DMS 273 (cell line): ENCODE results near the gene SCGB3A2.
A peak's percentile ranks its signal among the peaks of the same experiment; 100 is the strongest.

Experiments
- DNase-seq: peaks from one replicate; lab custom pipeline; 2025; ENCODE audit not compliant: unreplicated experiment; lab: John Stamatoyannopoulos, UW

Gene SCGB3A2

DNA sequence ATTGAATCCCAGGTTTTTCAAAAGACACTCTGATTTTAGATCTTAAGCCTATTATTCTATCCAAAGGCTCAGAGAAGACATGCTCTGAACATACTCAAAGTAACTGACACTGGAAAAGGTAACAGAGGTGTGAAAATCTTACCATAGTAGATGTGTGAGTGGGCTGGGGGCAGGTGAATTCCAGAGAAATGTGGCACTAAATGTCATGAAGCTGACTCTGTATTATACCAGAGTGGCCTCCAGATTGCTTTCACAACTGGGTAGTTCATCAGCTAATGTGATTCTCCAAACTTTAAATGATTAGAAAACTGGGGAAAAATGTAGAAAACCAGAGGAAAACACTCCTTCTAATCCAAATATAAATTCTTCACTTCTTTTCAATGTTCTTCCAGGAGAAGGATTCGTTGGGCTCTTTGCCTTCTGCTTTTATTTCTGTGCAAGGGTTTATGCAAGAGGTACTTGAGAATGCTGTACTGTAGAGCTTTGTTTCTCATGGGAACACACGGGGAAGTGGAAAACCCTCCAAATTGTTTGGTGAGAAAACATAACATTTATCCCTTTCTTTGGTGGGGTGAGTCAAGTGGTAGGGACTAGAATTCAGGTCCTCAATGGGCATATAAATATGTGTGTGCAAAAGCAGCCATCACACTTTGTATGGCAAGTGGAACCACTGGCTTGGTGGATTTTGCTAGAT is at the start of gene SCGB3A2:
Gene SCGB3A2 (plus strand): TSS at position 646 of the 694 bp plus-strand sequence. CDS start 93 bp downstream, outside the sequence.
- DNase-seq, result no peak

GRCh38 chr5:147830035-147830434 is 48.5 kb upstream of the SCGB3A2 start:
- no peak for DNase-seq

- no peak for DNase-seq
These were observed 47.0 kb upstream of the SCGB3A2 start, which contains the start of gene SPINK1 for GRCh38 chr5:147831465-147831864. Gene SPINK1 (minus strand): TSS chr5:147831671. CDS start chr5:147831577, 94 bp downstream.

GRCh38 chr5:147832541-147832940 is 46.0 kb upstream of the SCGB3A2 start:
- no peak for DNase-seq

GRCh38 chr5:147835386-147835798 is 43.1 kb upstream of the SCGB3A2 start:
- DNase-seq, result no peak

- DNase-seq, result no peak
These were observed 42.1 kb upstream of the SCGB3A2 start for GRCh38 chr5:147836439-147836838.

GRCh38 chr5:147842869-147843268 is 35.6 kb upstream of the SCGB3A2 start:
- DNase-seq, result no peak

- no peak for DNase-seq
These were observed 33.7 kb upstream of the SCGB3A2 start for GRCh38 chr5:147844846-147845245.

- DNase-seq, result no peak
These were observed 32.9 kb upstream of the SCGB3A2 start for GRCh38 chr5:147845618-147846017.

DNA sequence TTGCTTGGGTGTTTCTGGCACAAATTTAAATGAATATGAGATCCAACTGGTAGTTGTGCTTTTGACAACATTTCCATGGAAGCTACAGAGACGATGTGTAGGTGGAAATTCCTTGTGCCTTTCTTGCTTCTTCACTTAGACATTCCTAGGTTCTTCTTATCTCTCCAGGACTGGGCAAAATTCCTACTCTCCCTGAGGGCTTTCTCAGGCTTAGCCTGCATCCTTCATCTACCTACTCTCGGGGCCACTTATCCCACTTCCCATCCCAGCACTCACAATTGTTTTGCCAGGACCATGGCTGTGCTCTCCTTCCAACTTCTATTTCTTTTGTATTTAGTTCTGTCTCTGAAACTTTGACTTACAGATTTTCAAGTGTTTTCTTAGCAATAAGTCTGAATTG is 29.3 kb upstream of the SCGB3A2 start:
- DNase-seq, result no peak

DNA sequence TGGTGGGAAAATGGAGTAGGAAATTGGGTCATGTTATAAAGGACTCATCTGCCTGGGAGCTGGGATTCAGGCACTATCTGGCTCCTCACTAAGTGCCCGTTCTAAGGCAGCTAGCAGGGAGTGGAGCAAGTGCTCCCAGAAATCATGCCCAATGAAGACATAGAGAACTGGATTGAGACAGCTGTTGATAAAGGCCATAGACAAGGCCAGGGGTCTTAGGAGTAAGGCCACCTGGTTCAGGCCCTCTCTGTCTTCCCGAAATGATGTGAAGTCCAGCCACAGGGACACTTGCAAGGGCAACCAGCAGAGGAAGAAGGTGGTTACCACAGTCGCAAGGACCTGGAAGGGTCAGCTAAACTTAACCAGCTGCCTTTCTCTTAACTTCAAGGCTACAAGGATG is 26.9 kb upstream of the SCGB3A2 start:
- no peak for DNase-seq

DNA sequence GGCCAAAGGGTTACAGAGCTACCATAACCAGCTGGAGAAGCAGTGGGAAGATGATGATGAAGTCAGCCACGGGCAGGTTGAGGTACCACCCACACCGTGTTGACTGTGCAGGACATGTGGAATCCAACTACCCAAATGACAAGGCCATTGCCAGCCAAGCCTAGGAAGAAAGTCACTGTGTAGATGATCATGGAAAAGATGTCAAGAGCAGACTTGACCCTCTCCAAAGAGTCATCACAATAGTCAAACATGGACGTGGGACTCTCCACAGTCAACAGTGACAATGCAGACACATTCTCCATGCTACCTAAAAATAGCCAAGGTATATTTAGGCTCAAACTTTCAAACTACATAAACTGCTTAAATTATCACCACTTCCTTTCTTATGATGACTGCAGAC is 26.1 kb upstream of the SCGB3A2 start:
- no peak for DNase-seq

DNA sequence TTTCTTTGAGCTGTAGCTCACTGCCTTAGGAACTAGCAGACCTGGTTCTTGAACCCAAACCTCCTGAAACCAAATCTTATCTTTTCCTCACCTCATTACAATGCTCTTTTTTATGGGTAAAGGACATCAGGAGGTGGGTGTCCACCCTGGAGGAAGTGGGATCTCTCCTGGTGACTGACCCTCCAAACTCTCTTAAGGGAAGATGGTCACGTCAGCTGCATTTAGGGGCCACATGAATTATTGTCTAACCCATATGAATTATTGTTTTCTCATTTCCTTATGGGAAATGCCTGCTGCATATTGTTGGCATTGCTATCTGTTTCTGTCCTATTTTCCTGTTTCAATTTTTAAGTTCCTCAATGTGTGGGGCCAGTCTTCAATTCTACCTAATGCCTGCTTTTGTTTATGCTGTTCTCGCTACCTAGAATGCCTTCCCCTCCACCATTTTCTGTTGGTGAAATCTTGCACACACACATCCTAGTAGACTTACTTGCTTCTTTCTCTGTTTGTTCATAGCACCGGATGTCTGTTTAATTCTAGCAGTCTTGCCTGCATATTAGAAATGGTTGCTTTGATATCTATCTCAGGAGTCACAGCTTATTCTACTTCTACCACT is 25.0 kb upstream of the SCGB3A2 start:
- no peak for DNase-seq

GRCh38 chr5:147854331-147854730 is 24.2 kb upstream of the SCGB3A2 start:
- no peak for DNase-seq

DNA sequence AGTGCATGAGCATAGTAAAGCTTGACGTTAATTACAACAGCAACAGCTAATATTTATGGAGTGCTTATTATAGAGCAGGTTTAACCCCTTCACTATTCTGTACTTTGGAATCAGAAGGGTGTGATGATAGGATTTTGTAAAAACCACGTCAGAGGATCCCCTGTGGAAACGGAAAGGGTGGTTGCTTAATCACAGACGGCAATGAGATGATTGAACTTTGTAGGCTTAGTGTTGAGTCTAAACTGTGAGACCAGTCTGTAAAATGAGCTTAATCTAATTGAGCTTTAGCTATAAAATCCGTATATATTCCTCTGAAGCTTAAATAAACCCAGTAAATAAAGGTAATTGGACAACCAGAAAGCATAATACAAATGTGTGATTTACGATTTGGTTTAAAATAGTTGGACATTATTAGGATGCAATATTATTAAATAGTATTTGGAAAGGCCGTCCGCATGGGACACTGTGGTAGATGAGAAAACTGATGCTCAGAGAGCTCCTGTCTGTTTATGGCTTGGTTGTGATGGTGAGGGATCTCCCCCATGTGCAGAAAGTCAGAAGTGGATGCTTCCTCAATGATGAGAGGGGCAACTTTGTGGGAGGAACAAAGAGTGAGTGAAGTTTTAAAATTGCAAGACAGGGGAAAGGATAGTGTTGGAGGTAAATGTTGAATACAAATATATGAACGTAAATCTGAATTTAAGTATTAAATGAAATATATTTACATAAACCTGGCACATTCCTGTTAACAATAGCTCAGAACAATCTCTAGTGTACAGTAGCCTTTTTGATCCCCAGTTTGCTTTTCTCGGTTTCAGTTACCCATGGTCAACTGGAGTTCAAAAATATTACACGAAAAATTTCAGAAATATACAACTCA is 23.4 kb upstream of the SCGB3A2 start:
- DNase-seq, result no peak

- no peak for DNase-seq
These were observed 22.8 kb upstream of the SCGB3A2 start for GRCh38 chr5:147855774-147856069.

DNA sequence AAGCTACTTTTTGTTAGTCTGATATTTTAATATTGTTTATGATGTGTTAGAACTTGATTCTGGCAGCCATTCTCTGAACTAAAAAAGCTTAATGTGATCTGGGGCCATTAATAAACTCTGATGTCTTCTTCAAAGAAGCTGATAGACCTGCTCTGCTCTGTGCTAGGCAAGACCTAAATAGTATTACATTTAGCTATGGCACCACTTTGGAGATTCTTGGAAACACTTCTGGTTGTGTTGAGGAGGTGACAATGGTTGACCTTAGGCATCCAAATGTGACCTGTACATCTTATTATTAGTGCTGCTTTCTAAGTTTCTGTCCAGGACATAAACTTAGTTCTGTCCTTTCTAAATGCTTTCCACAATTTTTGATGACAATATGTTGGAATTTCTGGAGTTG is 21.7 kb upstream of the SCGB3A2 start:
- DNase-seq, result no peak

- peak; percentile 75 for DNase-seq
These were observed 21.0 kb upstream of the SCGB3A2 start for GRCh38 chr5:147857302-147858129.

DNA sequence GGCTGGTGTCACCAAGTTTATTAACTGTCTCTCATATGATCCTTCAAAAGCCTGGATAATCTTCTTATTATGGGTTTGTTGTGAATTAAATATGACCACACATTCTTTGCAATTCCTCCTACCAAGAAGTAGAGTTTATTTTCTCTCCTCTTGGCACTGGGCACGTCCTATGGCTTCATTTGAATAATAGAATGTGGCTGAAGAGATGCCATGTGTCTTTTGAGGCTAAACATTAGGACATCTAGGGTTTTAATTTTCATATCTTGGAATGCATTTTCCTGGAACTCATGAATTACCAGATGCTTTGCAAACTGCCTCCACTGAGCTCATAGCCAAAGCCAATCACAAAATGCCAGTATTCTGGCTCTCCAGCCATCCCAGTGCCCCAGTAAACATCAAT is 19.9 kb upstream of the SCGB3A2 start:
- DNase-seq, result no peak

DNA sequence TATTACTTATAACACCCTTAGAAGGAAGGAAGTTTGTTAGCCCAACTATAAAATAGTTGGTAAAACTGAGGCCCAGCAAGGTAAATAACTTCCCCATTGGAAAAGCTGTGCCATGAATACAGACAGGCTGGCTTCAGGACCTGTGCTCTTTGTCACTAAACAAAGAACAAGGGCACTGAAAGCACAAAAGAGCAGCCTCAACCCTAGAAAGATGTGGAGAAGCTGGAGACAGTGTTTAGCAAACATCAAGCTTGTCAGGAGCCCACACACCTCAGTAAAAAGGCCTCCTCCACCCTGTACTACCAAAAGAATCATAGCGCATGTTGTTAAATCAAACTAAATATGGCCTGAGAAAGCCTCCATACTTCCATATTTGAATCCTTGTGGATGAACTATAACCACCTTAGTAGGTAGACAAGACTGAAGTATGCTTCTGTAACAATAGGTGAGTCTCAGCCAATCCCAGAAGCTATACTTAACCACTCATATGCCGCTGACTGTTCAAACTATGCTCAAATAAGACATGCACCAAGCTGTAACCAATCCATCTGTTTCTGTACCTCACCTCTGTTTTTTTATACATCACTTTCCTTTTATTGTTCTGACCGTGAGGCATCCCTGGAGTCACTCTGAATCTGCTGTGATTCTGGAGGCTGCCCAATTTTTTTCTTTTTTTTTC is 18.4 kb upstream of the SCGB3A2 start:
- DNase-seq, result no peak

- no peak for DNase-seq
These were observed 17.9 kb upstream of the SCGB3A2 start for GRCh38 chr5:147860641-147861025.
